Stimulated activated CD8-positive, alpha-beta memory T cell treated with anti-CD3 and anti-CD28 coated beads, Interleukin-4, amount 100 ng/mL, for 48 hours (primary cell): Measurements from ENCODE around the gene SERTAD2.

ENCODE experiments used
- DNase-seq: peaks from one replicate; pipeline ENCODE4 v3.0.0-alpha.2; 2020

Gene SERTAD2

DNA sequence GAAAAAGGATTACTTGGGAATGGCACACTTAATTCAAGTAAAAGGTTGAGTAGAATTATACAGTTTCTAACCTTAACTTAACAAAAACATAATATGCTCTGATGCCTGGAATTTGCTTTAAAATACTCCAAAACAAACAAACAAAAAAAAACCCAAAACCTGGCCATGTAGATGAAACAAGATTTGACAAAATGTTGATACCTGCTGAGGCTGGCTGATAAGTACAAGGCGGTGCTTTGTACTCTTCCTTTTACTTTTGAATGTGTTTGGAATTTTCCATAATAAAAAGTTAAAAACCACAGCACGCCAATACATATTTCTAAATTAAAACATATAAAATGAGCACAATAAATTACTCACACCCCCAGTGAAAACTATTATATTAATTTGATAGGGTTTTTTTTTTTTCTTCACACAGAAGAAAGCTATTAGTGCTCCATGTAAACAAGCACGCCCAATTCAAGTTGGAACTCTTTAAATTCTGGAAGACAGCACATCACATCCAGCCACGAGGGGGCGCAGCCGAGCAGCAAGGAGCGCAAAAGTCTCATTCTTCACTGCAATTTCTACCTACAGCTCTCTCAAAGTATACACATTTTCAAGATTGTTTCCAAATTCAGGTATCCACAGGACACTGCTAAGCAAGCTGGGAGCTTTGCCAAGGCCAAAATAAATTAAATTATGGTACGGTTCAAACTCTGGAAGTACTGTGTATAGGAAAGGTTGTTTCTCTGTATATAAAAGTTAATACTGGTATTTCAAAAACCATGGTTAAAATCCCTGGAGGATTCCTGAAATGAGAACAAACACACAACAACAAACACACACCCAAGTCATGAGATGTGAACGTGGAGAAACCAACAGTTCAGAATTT is 7.5 kb downstream of the SERTAD2 start:
- peak; percentile 95 for DNase-seq

DNA sequence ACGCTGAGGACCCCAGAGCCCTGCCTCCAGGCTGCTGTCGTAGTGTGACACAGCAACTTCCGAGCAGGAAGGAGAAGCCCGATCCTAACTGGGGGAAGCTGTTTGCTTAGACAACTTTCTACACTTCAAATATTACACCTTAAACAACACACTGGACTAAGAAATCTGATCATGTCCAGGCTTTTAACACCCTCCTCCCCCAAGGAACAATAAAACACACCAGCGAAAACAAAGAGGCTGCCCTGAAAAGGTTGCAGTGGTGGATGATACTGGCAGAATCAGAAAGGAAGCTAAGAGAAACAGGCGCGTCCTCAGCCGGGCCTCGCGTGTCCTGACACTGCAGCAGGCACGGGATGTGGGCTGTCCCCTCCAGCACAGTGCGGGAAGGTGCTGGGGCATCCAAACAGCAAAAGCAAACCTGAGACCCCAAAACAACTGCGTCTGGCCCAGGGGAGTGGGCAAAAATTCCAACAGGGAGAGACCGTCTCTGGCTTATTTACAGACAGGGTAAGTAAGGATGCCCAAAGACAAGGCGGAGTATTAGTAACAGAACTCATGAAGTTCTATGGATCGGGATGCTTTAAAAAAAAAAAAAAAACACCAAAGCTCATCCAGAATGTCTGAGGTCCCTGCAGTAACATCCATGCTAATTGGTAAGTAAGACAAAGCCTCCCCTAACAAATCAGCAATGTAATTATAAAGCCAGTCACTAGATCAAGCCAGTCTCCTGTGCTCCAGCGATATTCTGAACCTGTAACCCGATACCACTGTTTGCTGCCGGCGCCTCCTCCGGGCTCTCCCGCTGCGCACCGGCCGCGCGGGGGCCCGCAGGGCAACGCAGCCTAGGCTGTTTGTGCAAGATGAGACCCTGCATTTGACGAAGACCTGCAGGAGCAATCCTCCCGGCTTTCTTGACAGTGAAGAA is 9.0 kb downstream of the SERTAD2 start:
- peak; percentile 70 for DNase-seq

DNA sequence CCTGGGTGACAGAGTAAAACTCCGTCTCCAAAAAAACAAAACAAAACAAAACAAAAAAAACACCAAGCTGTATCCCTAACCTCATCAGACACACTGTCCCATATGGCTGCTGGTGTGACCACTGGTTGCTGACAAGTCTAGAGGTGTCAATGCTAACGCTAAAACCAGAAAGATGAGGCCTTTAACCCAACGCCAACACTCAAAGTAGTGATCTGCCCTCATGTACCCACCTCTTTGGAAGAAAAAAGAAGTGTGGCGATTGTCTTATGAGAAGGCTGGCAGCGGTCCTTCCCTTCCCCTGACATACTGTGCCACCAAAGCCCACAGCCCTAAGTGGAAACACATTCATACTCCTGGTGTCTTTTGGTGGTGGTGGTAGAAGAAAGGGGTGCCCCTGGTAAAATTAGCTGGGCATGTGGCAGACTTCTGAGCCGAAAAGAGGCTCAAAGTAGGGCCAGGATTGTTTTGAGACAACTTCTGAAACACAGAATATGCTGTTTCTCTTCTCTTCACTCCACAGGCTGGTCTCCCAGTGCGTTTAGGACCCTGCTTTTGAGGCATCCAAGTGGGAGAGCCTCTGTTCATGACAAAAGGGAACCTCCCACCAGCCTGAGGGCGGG is 9.8 kb downstream of the SERTAD2 start:
- DNase-seq, result no peak

DNA sequence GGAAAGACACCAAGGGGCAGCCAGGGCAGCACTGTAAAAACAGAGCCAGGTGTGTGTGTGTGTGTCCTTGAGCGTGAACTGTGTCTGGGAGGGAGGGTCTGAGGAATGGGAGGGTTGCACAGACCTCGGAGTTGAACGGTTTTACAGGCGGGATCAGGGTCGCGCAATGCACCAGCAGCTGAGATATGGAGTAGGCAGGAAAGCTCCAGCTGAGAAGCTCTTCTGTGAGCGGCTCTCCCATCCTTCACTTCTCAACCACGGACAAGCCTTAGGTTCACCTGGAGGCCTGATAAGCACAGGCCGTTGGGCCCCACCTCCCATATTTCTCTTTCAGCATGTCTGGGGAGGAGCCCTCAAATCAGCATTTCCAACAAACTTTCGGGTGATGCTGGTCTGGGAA is 12.1 kb downstream of the SERTAD2 start:
- no peak for DNase-seq

DNA sequence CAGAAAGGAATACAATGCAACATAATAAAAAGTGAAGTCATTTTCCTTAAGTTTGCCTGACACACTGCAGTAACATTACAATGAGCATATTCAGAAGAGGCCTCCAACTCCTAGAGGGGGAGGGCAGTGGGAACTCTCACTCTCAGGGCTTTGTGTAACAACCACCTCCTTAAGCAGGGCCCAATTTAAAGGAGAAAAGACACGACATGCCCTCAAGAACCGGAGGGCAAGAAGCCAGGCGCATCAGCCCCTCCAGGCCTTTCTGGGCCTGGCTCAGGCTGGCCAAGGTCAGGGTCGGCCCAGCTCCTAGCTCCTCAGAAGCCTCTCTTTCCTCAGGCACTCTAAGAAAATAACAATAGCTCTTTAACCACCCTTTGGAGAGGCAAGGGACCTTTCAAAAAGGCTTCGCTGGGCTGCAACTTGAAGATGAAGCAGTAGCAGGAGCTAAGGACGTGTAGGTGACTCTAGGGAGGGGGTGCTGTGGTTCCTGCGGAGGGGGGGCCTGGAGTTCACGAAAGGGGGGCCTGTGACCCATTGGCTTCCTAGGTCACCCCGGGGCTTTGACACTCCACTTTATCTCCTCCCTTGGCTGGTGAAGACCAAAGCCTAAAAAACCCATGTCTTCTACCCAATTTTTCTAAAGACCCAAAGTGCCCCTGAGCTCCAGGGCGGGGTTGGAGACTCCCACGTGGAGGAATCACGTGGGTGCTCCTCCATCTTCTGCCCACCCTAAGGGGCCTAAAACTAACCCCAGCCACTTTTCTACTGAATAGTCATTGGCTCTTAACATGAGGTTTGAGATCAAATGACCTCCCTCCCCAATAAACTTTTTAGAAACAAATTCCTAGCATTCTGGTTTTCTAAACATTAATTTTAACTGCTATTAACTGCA is 13.3 kb downstream of the SERTAD2 start:
- no peak for DNase-seq

DNA sequence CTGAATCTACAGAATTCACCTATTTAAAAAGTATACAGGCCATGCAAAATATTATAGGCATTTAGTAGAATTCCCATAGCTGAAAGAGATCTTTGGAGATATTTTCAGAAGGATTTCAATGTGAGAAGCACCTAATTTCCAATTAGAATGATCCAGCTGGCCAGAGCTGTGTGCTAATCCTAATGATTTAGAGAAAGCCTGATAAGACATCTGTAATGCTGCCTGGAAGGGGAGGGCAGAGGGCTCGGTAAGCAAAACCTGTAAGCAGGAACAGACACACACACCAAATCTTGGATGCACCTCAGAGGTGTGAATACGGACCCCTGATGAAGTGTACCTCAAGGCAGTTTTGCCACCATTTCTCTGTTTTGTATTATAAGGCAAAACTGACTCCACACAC is 14.0 kb downstream of the SERTAD2 start:
- DNase-seq, result no peak

DNA sequence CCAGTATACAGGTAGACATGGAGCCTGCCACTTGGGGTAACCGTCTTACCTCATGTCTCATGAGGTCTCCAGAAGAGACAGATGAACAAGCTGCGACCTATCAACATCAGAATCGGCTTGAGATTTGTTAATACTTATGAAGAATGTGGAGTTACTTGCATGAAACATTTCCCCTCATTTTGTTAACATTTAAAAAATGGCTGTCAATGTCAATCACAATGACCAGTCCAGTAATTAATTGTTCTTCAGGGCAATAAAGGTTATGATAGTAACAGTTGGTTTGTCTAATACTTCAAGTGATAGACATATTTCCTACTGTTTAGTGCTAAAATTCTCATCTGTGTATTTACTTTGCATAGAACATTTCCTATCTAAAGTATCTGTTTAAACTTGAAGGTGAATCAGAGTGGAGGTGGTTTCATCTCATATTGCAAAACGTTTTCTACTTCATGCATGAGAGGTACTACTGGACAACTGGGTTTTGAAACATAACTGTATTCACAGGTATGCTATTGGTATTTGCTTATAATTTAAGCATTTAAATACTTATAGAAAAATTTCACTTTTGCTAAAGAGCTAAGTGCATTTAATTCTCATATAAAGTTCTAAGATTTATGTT is 15.1 kb downstream of the SERTAD2 start:
- no peak for DNase-seq

DNA sequence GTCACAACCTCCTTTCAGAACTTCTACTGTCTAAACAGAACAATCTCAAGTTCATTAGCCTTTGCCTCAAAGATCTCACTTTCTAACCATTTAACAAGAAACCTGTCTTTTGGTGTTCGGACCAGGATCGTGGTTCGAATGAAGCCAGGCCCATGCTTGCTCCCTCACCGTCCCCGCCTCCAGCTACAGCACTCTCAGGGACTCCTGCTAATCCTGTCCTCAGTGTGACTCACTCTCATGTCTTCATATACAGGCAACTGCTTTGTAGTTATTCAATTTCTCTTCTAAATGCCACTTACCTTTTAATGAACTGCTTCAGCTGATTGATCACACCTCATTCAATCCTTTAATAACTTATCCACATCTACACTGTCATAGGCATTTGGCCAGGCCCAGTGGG is 15.8 kb downstream of the SERTAD2 start:
- DNase-seq, result no peak

DNA sequence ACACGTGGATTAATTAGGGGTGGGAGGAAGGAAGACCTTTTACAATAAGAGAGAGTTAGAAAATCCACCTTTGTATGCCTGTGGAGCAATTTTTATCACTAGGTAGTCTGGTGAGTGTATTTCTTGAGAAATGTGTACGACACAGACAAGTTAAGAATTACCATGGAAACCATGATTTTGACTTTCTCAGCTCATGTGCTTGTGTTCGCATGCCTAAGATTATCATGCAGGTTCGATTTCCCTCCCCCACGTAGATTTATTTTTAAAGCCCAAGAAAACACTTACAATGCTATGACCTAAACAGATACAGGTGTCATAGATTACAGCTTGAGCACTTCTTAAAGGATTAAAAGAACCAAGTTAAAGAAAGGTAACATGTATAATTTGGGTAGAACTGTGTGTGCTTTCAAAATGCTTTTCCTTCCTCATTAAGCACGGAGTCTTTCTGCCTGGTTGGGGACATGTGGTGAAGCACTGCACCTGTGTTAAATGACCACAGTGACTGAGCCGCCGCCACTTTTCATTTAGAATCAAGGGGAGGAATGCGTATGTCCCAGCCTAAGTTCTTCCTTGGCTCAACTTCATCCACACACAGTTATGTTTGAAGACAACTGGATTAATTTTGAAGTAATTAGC is 16.6 kb downstream of the SERTAD2 start:
- DNase-seq, result no peak

DNA sequence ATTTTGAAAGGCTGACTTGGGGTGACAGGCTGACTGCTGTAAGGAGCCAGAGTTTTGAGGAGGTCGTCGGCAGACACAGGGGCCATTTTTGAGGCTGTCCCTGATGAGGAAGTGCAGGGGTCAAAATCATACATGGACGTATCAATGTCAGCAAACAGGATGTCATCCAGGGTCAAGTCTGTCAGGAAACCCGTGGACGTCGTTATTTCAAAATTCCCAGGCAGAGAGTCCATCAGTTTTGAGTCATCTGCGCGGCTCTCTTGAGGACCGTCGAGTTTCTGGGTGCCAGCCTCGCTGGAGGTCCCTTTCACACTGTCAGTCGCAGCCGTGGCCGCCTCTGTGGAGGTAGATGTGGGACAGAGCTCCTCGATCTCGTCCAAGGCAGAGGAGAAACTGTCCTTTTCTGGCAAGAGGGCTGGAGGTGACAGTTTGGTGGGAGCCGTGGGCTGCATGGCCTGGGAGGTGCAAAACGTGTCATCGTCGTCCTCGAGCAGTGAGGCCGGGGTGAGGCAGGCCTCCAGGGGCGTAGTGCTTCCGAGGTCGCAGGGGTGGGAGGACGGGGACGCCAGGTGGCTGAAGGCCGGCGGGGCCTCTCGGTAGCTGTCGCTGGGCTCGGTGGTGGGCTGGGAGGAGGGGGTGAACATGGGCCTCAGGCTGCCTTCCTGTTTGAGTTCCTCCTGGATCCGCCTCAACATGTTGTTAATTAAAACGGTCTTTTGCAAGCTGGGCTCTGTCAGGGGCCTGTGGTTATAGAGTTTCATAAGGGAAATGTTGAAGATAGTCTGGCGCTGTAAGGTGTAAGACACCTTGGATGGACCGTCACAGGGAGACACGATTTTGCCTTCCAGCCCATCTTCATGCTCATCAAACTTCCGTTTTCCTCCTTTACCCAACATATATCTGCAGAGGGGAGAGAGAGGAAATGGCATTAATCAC is 17.5 kb downstream of the SERTAD2 start:
- DNase-seq, result no peak

DNA sequence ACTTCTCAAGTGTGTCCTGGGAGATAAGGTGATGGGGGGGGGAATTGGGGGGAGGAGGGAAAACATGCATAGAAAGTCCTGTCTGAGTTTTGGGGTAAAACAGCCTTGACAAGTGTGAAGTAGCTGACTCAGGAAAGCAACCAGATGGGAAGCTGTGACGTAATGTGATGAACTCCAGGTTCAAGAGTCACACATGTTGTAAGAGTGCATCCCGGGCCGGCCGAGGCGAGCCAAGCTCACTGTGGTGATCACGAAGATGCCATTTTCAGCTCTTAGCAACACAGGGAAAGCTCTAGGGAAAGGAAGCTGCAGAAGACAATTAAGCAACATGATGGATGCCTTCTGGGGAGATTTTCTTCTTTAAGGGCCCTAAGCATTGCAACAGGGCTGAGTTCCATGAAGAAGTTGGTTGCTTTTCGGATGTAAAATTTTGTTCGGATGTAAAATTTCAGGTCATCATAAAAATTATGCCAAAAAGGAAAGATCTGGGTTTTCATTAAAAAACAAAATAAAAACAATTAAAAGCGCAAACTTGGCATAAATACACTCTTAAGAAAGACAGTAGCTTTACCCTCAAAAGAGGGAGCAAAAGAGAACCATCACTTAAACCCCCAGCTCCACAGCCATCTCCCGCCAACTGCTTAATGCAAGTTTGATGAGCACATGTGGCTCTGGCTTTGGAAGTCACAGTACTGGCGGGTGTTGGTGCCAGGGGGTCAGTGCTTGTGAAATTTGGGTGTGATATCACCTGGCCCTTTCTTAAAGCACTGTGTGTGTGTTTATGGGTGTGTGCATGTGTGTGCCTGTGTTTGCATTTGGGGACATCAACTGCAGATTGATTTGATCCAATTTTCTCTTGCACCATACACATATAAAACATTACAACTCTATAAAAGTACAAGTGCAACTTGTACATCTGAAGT is 19.1 kb downstream of the SERTAD2 start:
- no peak for DNase-seq

DNA sequence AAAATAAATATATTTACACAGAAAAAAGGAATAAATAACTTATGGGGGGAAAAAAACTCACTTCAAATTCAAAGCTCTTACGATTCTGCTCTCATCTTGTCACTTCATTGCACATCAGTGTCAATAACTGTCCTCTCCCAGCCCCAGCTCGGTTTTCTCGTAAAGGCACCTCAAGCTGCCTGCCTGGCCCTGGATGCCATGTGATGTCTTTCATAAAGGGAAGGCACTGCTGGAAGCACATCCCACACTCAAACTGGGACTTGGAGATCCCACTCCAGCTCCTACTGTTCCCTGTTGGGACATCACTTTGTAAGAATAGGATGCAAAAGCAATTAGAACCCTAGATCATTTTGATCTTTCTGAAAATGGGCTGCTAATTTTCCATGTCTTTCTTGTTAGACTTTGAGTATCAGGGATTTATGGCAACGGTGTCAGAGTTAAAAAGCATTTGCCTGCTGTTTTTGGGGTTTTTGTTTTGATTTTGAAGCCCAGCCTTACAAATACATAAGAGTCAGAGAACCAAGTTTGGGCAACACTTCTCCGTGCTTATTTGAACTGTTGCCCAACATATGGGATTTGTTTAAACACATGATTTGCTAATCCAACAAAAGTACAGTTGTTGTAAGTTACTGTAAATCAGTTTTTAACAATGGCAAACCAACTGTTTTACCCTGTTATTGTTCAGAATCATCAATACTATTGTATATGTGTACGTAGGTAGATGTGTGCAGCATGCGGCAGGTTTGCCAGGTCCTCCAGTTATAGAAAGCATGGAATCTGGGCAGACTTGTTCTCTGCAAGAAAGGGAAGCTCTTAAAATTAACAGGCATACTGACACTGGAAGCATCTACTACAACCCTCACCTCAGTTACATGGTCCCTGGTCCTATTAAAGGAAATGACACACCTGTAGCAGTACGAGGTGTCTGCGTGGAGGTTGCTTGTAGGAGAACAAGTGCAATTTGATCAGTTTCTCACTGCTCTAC is 20.6 kb downstream of the SERTAD2 start:
- DNase-seq, result no peak

DNA sequence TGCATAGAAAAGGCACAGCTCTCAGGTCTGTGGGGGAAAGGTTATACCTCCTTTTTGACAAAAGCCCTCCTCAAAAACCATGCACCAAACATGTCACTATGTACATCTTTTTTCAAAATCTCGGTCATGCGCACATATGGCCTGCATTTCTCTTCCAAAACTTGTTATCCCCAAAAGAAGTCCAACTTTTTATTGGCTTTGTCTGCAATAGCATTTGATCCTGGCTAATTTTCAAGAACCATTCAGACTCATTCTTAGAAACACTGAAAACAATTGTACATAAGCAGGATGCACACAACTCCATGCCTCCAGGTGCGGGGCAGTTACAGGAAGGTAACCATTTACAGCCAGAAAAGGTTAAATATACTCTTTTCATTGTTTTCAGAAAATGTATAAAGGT is 21.9 kb downstream of the SERTAD2 start:
- no peak for DNase-seq

DNA sequence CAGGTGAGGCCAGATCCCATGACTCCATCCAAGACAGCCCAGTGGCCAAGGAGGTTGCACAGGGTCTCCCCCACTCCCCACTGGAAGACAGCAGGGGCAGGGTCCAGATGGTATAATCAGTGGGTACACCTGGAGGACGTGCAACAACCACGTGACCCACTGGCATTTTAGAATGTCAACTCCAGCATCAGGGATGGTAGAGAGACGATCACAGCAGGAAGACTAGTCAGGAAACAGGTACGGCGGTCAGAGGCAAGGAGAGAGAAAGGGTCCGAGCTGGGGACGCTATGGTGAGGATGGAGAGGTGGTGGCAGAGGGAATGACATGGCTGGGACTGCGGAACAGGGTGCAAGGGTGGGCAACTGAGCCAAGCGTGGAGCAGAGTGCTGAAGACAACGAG is 23.0 kb downstream of the SERTAD2 start:
- no peak for DNase-seq

DNA sequence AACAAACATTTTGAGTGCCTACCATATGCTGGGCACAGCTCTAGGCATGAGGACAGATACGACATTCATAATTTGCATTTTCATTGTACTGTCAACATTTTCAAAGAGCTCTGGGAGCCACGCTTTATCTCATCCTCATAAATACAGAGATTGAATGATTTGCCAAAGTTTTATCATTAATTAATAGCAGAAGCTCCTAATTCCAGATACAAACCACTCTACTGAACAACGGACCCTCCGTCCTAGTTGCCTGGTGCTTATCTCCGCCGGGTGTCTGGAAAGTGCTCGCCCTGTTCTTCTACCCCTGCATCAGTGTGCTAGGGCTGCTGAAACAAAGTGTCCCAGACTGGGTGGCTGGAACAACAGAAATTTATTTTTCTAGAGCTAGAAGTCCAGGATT is 23.8 kb downstream of the SERTAD2 start:
- DNase-seq, result peak; percentile 3

DNA sequence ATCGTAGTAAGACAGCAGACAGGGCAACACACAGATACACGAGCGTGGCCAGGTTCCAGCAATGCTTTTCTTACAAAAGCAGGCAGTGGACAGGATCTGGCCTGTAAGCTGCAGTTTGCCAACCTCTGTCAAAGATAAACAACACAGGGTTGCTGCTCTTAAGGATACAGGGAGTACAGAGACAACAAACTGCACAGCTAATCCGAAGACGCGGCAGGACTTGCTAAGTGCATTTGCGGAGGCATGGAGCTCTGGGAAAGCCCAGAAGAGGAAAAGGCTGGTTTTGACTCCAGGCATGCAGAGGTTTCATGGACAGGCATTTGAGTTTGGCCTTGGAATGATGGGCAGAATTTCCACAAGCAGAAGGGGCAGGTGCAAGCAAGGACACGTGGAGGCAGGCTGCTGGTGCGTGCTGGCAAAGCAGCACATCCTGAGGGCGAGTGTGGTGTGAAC is 24.4 kb downstream of the SERTAD2 start:
- no peak for DNase-seq
